ENCODE results near the gene ST6GALNAC6. TPM values are rescaled to one million over a fixed set of nuclear protein-coding genes. Genes with fewer than 3 reads are reported as not detected.

The ST6GALNAC6 gene
- total and polyA plus RNA-seq, 2 donors (not counting 1 experiment from before 2014, with no cell fraction given) = 68.0 to 126 TPM

DNA sequence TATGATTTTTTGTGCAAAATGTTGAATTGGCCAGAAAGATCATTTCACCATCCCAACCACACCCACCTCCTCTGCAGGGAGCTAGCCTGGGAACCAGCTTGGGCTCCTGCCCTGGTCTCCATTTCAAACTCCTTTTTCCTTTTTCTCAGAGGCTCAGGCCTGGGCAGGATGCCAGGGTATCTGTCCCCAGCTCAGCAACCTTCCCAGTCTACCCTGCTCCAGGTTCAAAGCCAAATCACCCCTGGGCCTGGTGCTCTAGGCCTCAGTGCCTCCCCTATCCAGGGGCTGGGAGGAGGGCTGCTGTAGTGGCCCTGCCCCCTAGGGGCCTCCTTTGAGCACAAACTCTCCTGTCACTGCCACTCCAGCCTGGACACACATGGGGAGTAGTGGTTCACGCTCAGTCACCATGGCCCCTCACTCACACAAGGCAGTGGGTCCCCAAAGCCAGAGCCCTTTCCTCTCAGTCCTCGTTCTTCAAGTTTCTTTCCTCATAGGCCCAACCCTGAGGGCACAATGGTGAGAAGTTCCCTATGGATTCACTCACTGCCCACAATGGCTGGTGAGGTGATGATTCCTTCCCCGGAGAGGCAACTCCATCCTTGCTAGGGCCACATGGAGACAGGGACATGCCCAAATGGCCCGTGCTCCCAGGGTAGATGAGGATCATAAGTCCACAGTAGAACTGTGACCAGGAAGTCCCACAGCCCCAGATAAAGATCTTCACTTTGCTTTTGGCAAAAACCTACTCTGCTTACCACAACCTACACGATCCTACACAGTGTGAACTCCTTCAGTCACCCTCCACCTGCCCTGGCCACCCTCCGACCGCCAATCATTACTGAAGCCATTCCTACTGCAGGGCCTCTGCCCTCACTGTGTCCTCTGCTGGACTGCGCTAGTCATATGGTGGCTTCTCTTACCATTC, 19.0 kb upstream of the ST6GALNAC6 start:
- Histone ChIP-seq H4K20me1 (ENCODE audit: control insufficient read depth, insufficient read depth, low read length, poor library complexity, severe bottlenecking) (no peaks in the 10 kb centered on the region), H3K4me3 (ENCODE audit: control extremely low read depth in 1 of 5, extremely low read depth in 1 of 5, insufficient read depth in 1 of 5, low read depth in 2 of 5, low read length in 4 of 5) (peak overlapping the region in 1 of 5 experiments; percentile 99), H3K9ac (ENCODE audit: low read length) (peak overlapping the region; percentile 66), H3K27ac (ENCODE audit: low read length in 2 of 2) (peak overlapping the region; percentile 81 to 86), H3K36me3 (replicated peaks in 1 of 2; ENCODE audit: control extremely low read depth in 1 of 2, control insufficient read depth in 1 of 2, extremely low read depth in 1 of 2, insufficient read depth in 2 of 2, low read length in 1 of 2) (peaks cover 0 to 12% of the 10 kb centered on the region in 2 experiments), H3K27me3 (replicated peaks in 1 of 4; ENCODE audit: control extremely low read depth in 1 of 4, control insufficient read depth in 3 of 4, insufficient read depth in 4 of 4, low read length in 3 of 4) (peaks cover 0 to 3% (median 0%) of the 10 kb centered on the region in 4 experiments), H3K9me3 (ENCODE audit: control extremely low read depth in 1 of 3, control insufficient read depth in 2 of 3, insufficient read depth in 1 of 3, low read length in 2 of 3) (no peaks in the 10 kb centered on the region), H3K79me2 (ENCODE audit: control insufficient read depth, insufficient read depth, low read length) (peaks cover 63% of the 10 kb centered on the region), H3K4me1 (ENCODE audit: control insufficient read depth in 2 of 2, insufficient read depth in 2 of 2, low read length in 2 of 2) (peaks cover 46 to 68% of the 10 kb centered on the region in 2 donors), H2AFZ (ENCODE audit: insufficient read depth, low read depth, low read length, poor library complexity, severe bottlenecking) (no peak overlapping the region), H3K4me2 (replicated peaks; ENCODE audit: low read depth, low read length, poor library complexity, severe bottlenecking) (peak overlapping the region; percentile 100)
- ChIA-PET CTCF (interaction anchor here (1.2 to 17.3 kb wide), 10 partner anchors 14 to 329 kb away, joined by 3 to 237 read pairs (median 19); partner anchors contain the start of gene TOR2A), POLR2A (interaction anchor here (0.7 to 6.4 kb wide), 4 partner anchors 9 to 148 kb away, joined by 3 to 228 read pairs (median 8); partner anchors contain the start of gene ST6GALNAC6)
- DNase-seq (peak; percentile 50), ATAC-seq (ENCODE audit: low read depth) (no peak)
- TF ChIP-seq, protein P1, sequence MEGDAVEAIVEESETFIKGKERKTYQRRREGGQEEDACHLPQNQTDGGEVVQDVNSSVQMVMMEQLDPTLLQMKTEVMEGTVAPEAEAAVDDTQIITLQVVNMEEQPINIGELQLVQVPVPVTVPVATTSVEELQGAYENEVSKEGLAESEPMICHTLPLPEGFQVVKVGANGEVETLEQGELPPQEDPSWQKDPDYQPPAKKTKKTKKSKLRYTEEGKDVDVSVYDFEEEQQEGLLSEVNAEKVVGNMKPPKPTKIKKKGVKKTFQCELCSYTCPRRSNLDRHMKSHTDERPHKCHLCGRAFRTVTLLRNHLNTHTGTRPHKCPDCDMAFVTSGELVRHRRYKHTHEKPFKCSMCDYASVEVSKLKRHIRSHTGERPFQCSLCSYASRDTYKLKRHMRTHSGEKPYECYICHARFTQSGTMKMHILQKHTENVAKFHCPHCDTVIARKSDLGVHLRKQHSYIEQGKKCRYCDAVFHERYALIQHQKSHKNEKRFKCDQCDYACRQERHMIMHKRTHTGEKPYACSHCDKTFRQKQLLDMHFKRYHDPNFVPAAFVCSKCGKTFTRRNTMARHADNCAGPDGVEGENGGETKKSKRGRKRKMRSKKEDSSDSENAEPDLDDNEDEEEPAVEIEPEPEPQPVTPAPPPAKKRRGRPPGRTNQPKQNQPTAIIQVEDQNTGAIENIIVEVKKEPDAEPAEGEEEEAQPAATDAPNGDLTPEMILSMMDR (IDR thresholded peaks at IDR 0.05) = no peak
- TF ChIP-seq EZH2 (IDR thresholded peaks at IDR 0.05; ENCODE audit: borderline replicate concordance, insufficient read depth, low read depth, low read length, poor library complexity, severe bottlenecking) = no peak
- Mint-ChIP-seq H3K27ac (peak overlapping the region; percentile 95), H3K4me1 (peaks cover 59% of the 10 kb centered on the region), H3K27me3 (no peaks in the 10 kb centered on the region), H3K4me3 (peak overlapping the region; percentile 94), H3K9me3 (ENCODE audit: insufficient read depth) (no peaks in the 10 kb centered on the region)
- intact Hi-C loops (cut with micrococcal nuclease) = loop anchor here (5.0 kb wide), 1 partner anchor 306 kb away; the partner anchor contains the start of gene STXBP1
- 79% methylated on average over 7 of the region's 8 CpGs for WGBS (ENCODE audit: insufficient coverage)

Measured in B cell (primary cell).